ENCODE results near the gene GAS5.

The GAS5 gene

DNA sequence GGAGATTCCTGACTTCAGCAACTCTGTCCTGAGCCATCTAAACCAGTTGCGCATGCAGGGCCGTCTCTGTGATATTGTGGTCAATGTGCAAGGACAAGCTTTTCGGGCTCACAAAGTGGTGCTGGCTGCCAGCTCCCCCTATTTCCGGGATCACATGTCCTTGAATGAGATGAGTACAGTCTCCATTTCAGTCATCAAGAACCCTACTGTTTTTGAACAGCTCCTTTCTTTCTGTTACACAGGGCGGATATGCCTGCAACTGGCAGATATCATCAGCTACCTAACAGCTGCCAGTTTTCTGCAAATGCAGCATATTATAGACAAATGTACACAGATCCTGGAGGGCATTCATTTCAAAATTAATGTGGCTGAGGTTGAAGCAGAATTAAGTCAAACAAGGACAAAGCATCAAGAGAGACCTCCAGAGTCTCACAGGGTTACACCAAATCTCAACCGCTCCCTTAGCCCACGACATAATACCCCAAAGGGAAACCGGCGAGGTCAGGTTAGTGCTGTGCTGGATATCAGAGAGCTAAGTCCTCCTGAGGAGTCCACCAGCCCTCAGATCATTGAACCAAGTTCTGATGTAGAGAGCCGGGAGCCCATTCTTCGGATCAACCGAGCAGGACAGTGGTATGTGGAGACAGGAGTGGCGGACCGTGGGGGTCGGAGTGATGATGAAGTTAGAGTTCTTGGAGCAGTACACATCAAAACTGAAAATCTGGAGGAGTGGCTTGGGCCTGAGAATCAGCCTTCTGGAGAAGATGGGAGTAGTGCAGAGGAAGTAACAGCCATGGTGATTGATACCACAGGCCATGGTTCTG is 2.7 kb upstream of the GAS5 start:
- peak overlapping the region; percentile 93; the same call in 1 of the 2 replicates for H3K27ac ChIP-seq
- TF ChIP-seq, protein P1, sequence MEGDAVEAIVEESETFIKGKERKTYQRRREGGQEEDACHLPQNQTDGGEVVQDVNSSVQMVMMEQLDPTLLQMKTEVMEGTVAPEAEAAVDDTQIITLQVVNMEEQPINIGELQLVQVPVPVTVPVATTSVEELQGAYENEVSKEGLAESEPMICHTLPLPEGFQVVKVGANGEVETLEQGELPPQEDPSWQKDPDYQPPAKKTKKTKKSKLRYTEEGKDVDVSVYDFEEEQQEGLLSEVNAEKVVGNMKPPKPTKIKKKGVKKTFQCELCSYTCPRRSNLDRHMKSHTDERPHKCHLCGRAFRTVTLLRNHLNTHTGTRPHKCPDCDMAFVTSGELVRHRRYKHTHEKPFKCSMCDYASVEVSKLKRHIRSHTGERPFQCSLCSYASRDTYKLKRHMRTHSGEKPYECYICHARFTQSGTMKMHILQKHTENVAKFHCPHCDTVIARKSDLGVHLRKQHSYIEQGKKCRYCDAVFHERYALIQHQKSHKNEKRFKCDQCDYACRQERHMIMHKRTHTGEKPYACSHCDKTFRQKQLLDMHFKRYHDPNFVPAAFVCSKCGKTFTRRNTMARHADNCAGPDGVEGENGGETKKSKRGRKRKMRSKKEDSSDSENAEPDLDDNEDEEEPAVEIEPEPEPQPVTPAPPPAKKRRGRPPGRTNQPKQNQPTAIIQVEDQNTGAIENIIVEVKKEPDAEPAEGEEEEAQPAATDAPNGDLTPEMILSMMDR (conservative IDR thresholded peaks at IDR 0.05): no peak

DNA sequence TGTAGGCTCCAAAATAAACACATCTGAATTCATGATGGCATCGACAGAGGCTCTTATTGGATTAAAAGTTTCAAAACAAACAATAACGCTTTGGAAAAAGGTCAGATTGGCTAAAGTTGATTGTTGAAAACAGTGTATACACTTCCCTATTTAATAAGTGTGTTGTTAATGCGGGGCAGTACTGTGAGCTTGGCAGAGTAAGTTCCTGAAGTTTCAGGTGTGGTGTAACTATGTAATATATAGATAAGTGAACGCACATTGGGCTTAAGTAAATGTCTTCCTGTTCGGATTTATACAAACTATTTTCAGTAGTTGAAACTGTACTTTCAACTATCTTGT is 1.2 kb upstream of the GAS5 start:
- TF ChIP-seq, protein P1 (conservative IDR thresholded peaks at IDR 0.05): no peak

DNA sequence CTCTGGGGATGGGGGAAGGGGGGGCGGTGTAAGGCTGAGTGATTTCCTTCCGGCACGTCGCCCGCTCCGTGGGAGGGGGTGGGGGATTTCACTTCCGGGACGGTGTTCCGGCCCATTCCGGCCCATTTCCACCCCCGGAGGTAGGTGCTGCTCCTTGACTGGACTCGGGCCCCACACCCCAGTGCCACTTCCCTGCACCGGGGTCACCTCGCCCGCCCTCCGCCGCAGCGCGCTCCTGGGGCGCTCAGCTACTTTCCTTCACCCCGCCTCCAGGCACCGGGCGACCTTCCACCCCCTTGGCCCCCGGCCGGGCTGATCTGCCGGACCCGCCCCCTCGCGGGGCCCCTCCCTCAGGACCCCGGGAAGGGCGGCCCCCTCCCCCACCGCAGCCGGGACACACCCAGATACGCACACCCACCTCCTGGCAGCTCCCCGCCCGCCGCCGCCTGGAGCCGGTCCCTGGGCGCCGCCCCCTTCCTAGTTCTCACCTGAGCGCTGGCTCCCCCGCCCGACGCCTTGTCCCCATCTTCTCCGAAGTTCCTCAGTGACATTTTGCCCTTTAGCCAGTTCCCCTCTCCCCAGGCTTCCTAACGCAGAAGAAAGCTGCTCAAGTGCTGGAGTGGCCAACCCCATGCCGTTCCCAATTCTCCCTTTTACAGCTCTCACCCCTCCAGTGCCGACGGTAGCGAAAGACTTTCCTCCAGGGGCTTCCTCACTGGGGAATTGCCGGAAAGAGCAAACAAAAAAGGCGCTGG is 654 bp upstream of the GAS5 start, which contains the start of gene ZBTB37:
Gene ZBTB37, plus strand, starts transcription at position 115 of the 755 bp plus-strand sequence. CDS start 1,846 bp downstream, outside the sequence.
- TF ChIP-seq, protein P1 (conservative IDR thresholded peaks at IDR 0.05): no peak

More for the DNA sequence above, 1.2 kb upstream of the GAS5 start:
- peak overlapping the region; percentile 93 for H3K27ac ChIP-seq

DNA sequence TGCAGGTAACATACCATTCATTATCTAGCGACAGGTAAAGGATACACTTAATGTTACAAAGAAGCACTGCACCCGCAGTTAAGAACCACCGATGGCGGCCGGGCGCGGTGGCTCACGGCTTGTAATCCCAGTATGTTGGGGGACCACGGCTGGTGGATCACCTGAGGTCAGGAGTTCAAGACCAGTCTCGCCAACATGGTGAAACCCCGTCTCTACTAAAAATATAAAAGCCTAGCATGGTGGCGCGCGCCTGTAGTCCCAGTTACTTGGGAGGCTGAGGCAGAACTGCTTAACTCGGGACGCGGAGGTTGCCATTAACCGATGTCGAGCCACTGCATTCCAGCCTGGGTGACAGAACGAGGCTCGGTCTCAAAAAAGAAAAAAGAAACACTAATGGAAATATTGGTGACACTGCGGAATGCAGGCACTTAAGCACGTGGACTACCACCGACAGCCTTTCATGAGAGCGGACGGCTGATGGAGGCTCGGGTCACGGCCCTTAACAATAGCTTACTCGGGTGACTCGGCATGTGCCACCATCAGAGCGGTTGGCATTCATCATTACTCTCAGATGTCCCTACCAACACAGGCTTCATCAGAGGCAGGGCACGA is 542 bp downstream of the GAS5 start:
- H3K27ac ChIP-seq: peak overlapping the region; percentile 93
- TF ChIP-seq, protein P1 (conservative IDR thresholded peaks at IDR 0.05): no peak

More for the DNA sequence above, 654 bp upstream of the GAS5 start, which contains the start of gene ZBTB37:
- H3K27ac ChIP-seq: peak within 1 kb of the TSS; percentile 93

DNA sequence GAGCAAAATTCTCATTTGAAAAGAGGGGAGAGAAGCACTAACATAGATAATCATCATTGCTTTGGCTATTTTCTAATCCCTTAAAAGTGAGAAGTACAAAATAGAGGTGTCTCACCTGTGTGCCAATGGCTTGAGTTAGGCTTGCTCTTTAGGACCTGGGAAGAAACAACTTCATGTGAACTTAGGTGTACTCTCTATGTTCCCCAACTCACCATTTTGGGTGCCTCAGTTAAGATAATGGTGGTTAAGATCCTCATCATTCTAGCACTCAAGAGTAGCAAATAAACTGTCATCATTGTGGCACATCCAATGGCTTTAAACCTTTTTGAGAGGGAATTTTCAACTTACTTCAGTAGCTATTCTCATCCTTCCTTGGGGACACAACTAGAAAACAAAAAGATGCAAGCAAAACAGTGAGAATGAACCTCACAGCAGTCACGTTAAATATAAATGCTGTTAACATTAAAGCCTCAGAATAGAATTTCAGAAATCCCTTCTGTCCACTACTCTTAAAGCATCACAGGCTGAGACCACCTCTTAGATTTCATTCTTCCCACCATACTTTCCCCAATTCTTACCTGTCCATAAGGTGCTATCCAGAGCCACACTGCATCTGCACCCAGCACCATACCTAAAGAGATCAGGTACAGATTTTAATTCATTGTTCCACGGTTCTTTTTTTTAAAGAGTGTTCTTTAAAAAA is 1.2 kb downstream of the GAS5 start:
- peak overlapping the region; percentile 93 for H3K27ac ChIP-seq
- TF ChIP-seq, protein P1 (conservative IDR thresholded peaks at IDR 0.05): no peak

DNA sequence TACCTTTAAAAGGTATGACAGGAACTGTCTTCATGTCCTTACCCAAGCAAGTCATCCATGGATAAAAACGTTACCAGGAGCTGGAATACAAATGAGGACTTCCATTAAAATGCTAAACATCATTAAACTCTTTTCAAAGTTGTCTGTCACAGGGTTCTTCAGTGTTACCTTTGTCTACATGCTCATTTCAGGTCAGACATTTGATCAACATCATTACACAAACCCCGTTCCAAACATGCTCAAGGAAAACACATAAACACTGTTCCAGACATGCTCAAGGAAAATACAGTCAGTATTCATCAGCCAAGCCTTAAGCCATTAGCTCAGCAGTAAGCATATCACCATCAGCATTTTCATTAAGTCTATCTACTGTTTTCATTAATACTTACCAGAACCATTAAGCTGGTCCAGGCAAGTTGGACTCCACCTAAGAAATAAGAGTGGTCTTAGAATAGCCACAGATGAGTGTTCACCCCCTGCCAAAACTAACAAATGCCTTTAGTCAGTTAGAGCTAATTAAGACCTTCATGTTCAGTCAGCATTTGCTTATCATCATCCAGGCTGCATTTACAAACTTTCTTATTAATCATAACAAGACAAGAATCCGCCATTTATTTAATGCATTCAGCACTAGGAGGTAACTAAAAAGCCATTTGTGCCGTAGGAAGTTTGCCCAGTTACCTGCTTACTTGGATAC is 2.2 kb downstream of the GAS5 start:
- H3K27ac ChIP-seq: peak overlapping the region; percentile 93
- TF ChIP-seq, protein P1 (conservative IDR thresholded peaks at IDR 0.05): no peak
